ENCODE results near the gene ZMYM3. TPM values are rescaled to one million over a fixed set of nuclear protein-coding genes. Genes with fewer than 3 reads are reported as not detected.

Gene ZMYM3
- total RNA-seq, 2 experiments from 2014 or later = 27.4 to 28.0 TPM

GRCh38 chrX:71216485-71216884 lies 37.5 kb downstream of the ZMYM3 start:
- H3K36me3 Mint-ChIP-seq (ENCODE audit: low read depth) = no peaks in the 10 kb centered on the region
- no peak overlapping the region for H3K4me3 Mint-ChIP-seq
- H3K27me3 Mint-ChIP-seq = peaks cover 5% of the 10 kb centered on the region
- ChIA-PET CTCF (no interaction called here), POLR2A (no interaction called here)
- H3K4me1 Mint-ChIP-seq = peaks cover 6% of the 10 kb centered on the region
- H3K9me3 Mint-ChIP-seq = no peaks in the 10 kb centered on the region
- no peak for DNase-seq
- no peak overlapping the region for H3K27ac Mint-ChIP-seq

- POLR2A ChIA-PET = no interaction called here
- no peak for DNase-seq
- Mint-ChIP-seq H3K9me3 (no peaks in the 10 kb centered on the region), H3K4me1 (peaks cover 6% of the 10 kb centered on the region), H3K27ac (no peak overlapping the region), H3K36me3 (ENCODE audit: low read depth) (no peaks in the 10 kb centered on the region), H3K4me3 (no peak overlapping the region), H3K27me3 (peaks cover 5% of the 10 kb centered on the region)
- CTCF ChIA-PET = no interaction called here
Observed at GRCh38 chrX:71215338-71215912, 38.5 kb downstream of the ZMYM3 start.

GRCh38 chrX:71214604-71215337 lies 39.2 kb downstream of the ZMYM3 start:
- DNase-seq = no peak
- no peaks in the 10 kb centered on the region for H3K9me3 Mint-ChIP-seq
- H3K4me3 Mint-ChIP-seq = no peak overlapping the region
- POLR2A ChIA-PET = no interaction called here
- H3K4me1 Mint-ChIP-seq = peaks cover 6% of the 10 kb centered on the region
- no peak overlapping the region for H3K27ac Mint-ChIP-seq
- H3K36me3 Mint-ChIP-seq (ENCODE audit: low read depth) = no peaks in the 10 kb centered on the region
- CTCF ChIA-PET = interaction anchor here (1.2 kb wide), 1 partner anchor 9 kb away, joined by 4 read pairs; the partner anchor contains the start of gene GJB1
- peaks cover 6% of the 10 kb centered on the region for H3K27me3 Mint-ChIP-seq

GRCh38 chrX:71214152-71214551 lies 39.8 kb downstream of the ZMYM3 start:
- no peaks in the 10 kb centered on the region for H3K36me3 Mint-ChIP-seq (ENCODE audit: low read depth)
- no peak overlapping the region for H3K27ac Mint-ChIP-seq
- no peaks in the 10 kb centered on the region for H3K9me3 Mint-ChIP-seq
- H3K4me3 Mint-ChIP-seq = no peak overlapping the region
- ChIA-PET CTCF (interaction anchor here (1.2 kb wide), 1 partner anchor 9 kb away, joined by 4 read pairs; the partner anchor contains the start of gene GJB1), POLR2A (no interaction called here)
- peaks cover 6% of the 10 kb centered on the region for H3K27me3 Mint-ChIP-seq
- no peak for DNase-seq
- H3K4me1 Mint-ChIP-seq = peaks cover 6% of the 10 kb centered on the region

- ChIA-PET CTCF (interaction anchor here (1.5 kb wide), 1 partner anchor 15 kb away, joined by 4 read pairs; no protein-coding TSS in a partner anchor), POLR2A (no interaction called here)
- H3K36me3 Mint-ChIP-seq (ENCODE audit: low read depth) = no peaks in the 10 kb centered on the region
- peaks cover 6% of the 10 kb centered on the region for H3K27me3 Mint-ChIP-seq
- H3K4me1 Mint-ChIP-seq = peaks cover 6% of the 10 kb centered on the region
- H3K4me3 Mint-ChIP-seq = no peak overlapping the region
- no peak for DNase-seq
- no peaks in the 10 kb centered on the region for H3K9me3 Mint-ChIP-seq
- no peak overlapping the region for H3K27ac Mint-ChIP-seq
Observed at GRCh38 chrX:71212536-71212935, 41.4 kb downstream of the ZMYM3 start.

- Mint-ChIP-seq H3K27me3 (peaks cover 6% of the 10 kb centered on the region), H3K36me3 (ENCODE audit: low read depth) (no peaks in the 10 kb centered on the region), H3K4me1 (no peaks in the 10 kb centered on the region), H3K4me3 (no peak overlapping the region), H3K27ac (no peak overlapping the region), H3K9me3 (no peaks in the 10 kb centered on the region)
- CTCF ChIA-PET = interaction anchor here (0.8 kb wide), 1 partner anchor 31 kb away, joined by 4 read pairs; no protein-coding TSS in a partner anchor
- no peak for DNase-seq
- POLR2A ChIA-PET = no interaction called here
Observed at GRCh38 chrX:71210816-71211215, 43.1 kb downstream of the ZMYM3 start.

- H3K4me3 Mint-ChIP-seq = no peak overlapping the region
- CTCF ChIA-PET = no interaction called here
- no peaks in the 10 kb centered on the region for H3K27me3 Mint-ChIP-seq
- POLR2A ChIA-PET = no interaction called here
- DNase-seq = no peak
- peaks cover 27% of the 10 kb centered on the region for H3K4me1 Mint-ChIP-seq
- H3K36me3 Mint-ChIP-seq (ENCODE audit: low read depth) = no peaks in the 10 kb centered on the region
- H3K27ac Mint-ChIP-seq = no peak overlapping the region
- H3K9me3 Mint-ChIP-seq = no peaks in the 10 kb centered on the region
Observed at GRCh38 chrX:71199252-71200008, 54.5 kb downstream of the ZMYM3 start.

- ChIA-PET POLR2A (interaction anchor here (1.1 kb wide), 1 partner anchor 85 kb away, joined by 7 read pairs; the partner anchor contains the start of gene NONO), CTCF (interaction anchor here (0.6 to 2.0 kb wide), 6 partner anchors 13 to 252 kb away, joined by 3 to 6 read pairs (median 4); no protein-coding TSS in a partner anchor)
- DNase-seq = no peak
- peak overlapping the region; percentile 91 for H3K27ac Mint-ChIP-seq
- no peaks in the 10 kb centered on the region for H3K27me3 Mint-ChIP-seq
- peaks cover 30% of the 10 kb centered on the region for H3K4me1 Mint-ChIP-seq
- H3K9me3 Mint-ChIP-seq = no peaks in the 10 kb centered on the region
- H3K36me3 Mint-ChIP-seq (ENCODE audit: low read depth) = no peaks in the 10 kb centered on the region
- H3K4me3 Mint-ChIP-seq = peak overlapping the region; percentile 91
Observed at GRCh38 chrX:71198066-71198465, 55.9 kb downstream of the ZMYM3 start.

- ChIA-PET CTCF (interaction anchor here (0.6 to 1.4 kb wide), 2 partner anchors 14 kb away, joined by 3 to 5 read pairs; no protein-coding TSS in a partner anchor), POLR2A (interaction anchor here (0.6 kb wide), 1 partner anchor 14 kb away, joined by 4 read pairs; no protein-coding TSS in a partner anchor)
- Mint-ChIP-seq H3K36me3 (ENCODE audit: low read depth) (peaks cover 4% of the 10 kb centered on the region), H3K9me3 (no peaks in the 10 kb centered on the region), H3K27ac (peak overlapping the region; percentile 88), H3K27me3 (no peaks in the 10 kb centered on the region), H3K4me3 (peak overlapping the region; percentile 78), H3K4me1 (peaks cover 38% of the 10 kb centered on the region)
- DNase-seq = no peak
Observed at GRCh38 chrX:71195964-71196649, 57.8 kb downstream of the ZMYM3 start.

GRCh38 chrX:71191248-71191647 lies 62.7 kb downstream of the ZMYM3 start:
- POLR2A ChIA-PET = interaction anchor here (0.7 kb wide), 1 partner anchor 9 kb away, joined by 3 read pairs; no protein-coding TSS in a partner anchor
- Mint-ChIP-seq H3K27me3 (no peaks in the 10 kb centered on the region), H3K4me3 (no peak overlapping the region), H3K9me3 (no peaks in the 10 kb centered on the region), H3K36me3 (ENCODE audit: low read depth) (peaks cover 13% of the 10 kb centered on the region), H3K4me1 (peaks cover 25% of the 10 kb centered on the region), H3K27ac (no peak overlapping the region)
- CTCF ChIA-PET = no interaction called here
- DNase-seq = no peak

All from activated CD4-positive, alpha-beta T cell treated with anti-CD3 and anti-CD28 coated beads, Interleukin-2, amount 10 ng/mL, durations not matched to agents 7 days and 5 days (primary cell).